ENCODE data around the gene EIPR1. TPM values are rescaled to one million over a fixed set of nuclear protein-coding genes. Genes with fewer than 3 reads are reported as not detected.

The EIPR1 gene
- total RNA-seq, 1 donor from 2014 or later = 8.4 TPM

GRCh38 chr2:3334392-3335345, 42.9 kb downstream of the EIPR1 start:
- no peak for DNase-seq
- intact Hi-C loops (cut with DNase I) = no loop called here
- ATAC-seq (ENCODE audit: poor library complexity) = peak; percentile 12

- DNase-seq (no peak), ATAC-seq (ENCODE audit: poor library complexity) (no peak)
- intact Hi-C loops (cut with DNase I) = no loop called here
Observed at GRCh38 chr2:3332133-3332532, 45.5 kb downstream of the EIPR1 start.

- DNase-seq (no peak), ATAC-seq (ENCODE audit: poor library complexity) (no peak)
- intact Hi-C loops (cut with DNase I) = no loop called here
Observed at GRCh38 chr2:3329491-3329890, 48.1 kb downstream of the EIPR1 start.

- intact Hi-C loops (cut with DNase I) = no loop called here
- DNase-seq (no peak), ATAC-seq (ENCODE audit: poor library complexity) (no peak)
Observed at GRCh38 chr2:3326871-3327270, 50.7 kb downstream of the EIPR1 start.

GRCh38 chr2:3326182-3326537, 51.5 kb downstream of the EIPR1 start:
- intact Hi-C loops (cut with DNase I) = no loop called here
- ATAC-seq (ENCODE audit: poor library complexity) (no peak), DNase-seq (no peak)

- no peak for DNase-seq
- intact Hi-C loops (cut with DNase I) = no loop called here
- ATAC-seq (ENCODE audit: poor library complexity) = no peak
Observed at GRCh38 chr2:3325458-3326181, 52.0 kb downstream of the EIPR1 start.

GRCh38 chr2:3324404-3325281, 53.0 kb downstream of the EIPR1 start:
- ATAC-seq (ENCODE audit: poor library complexity) (no peak), DNase-seq (no peak)
- intact Hi-C loops (cut with DNase I) = no loop called here

GRCh38 chr2:3324036-3324386, 53.6 kb downstream of the EIPR1 start:
- no peak for DNase-seq
- intact Hi-C loops (cut with DNase I) = no loop called here
- no peak for ATAC-seq (ENCODE audit: poor library complexity)

- ATAC-seq (ENCODE audit: poor library complexity) (no peak), DNase-seq (no peak)
- intact Hi-C loops (cut with DNase I) = no loop called here
Observed at GRCh38 chr2:3323360-3324035, 54.1 kb downstream of the EIPR1 start.

- ATAC-seq (ENCODE audit: poor library complexity) = no peak
- DNase-seq = no peak
- intact Hi-C loops (cut with DNase I) = no loop called here
Observed at GRCh38 chr2:3322311-3322970, 55.2 kb downstream of the EIPR1 start.

GRCh38 chr2:3321825-3322224, 55.8 kb downstream of the EIPR1 start:
- ATAC-seq (ENCODE audit: poor library complexity) (no peak), DNase-seq (no peak)
- intact Hi-C loops (cut with DNase I) = no loop called here

- intact Hi-C loops (cut with DNase I) = no loop called here
- ATAC-seq (ENCODE audit: poor library complexity) (no peak), DNase-seq (no peak)
Observed at GRCh38 chr2:3320910-3321605, 56.6 kb downstream of the EIPR1 start.

- no peak for DNase-seq
- intact Hi-C loops (cut with DNase I) = no loop called here
- no peak for ATAC-seq (ENCODE audit: poor library complexity)
Observed at GRCh38 chr2:3319745-3320566, 57.7 kb downstream of the EIPR1 start.

- intact Hi-C loops (cut with DNase I) = no loop called here
- no peak for ATAC-seq (ENCODE audit: poor library complexity)
- no peak for DNase-seq
Observed at GRCh38 chr2:3319134-3319533, 58.5 kb downstream of the EIPR1 start.

- DNase-seq = no peak
- intact Hi-C loops (cut with DNase I) = no loop called here
- no peak for ATAC-seq (ENCODE audit: poor library complexity)
Observed at GRCh38 chr2:3317871-3318590, 59.6 kb downstream of the EIPR1 start.

- DNase-seq = no peak
- intact Hi-C loops (cut with DNase I) = no loop called here
- no peak for ATAC-seq (ENCODE audit: poor library complexity)
Observed at GRCh38 chr2:3317277-3317685, 60.3 kb downstream of the EIPR1 start.

Data from Right ventricle myocardium superior (tissue), 1 donor.